B cell (primary cell): ENCODE measurements around the gene F2R. TPM values are rescaled to one million over a fixed set of nuclear protein-coding genes. Genes with fewer than 3 reads are reported as not detected.

Source experiments
- ATAC-seq: fragments of 200-7000 bp; cut with Tn5 transposase; one replicate; pipeline ENCODE4 v1.10.0; 2021; ENCODE audit warnings: low read depth, mild to moderate bottlenecking, moderate number of reproducible peaks, moderate library complexity
- CTCF ChIA-PET: fragments of 350-600 bp; sonication (Branson Sonifier 250); formaldehyde crosslinking; loops from one replicate; lab custom pipeline; 2021; ENCODE audit warnings: antibody characterized with exemption, inconsistent platforms; lab: Charles Lee
- POLR2A ChIA-PET: fragments of 350-600 bp; sonication (Branson Sonifier 250); formaldehyde crosslinking; loops from one replicate; lab custom pipeline; 2021; ENCODE audit warnings: antibody characterized with exemption; lab: Charles Lee
- DNase-seq: peaks from one replicate; pipeline ENCODE4 v3.0.0; 2013
- H2AFZ ChIP-seq: 2 replicates; pipeline ENCODE4 v1.6.1; 2012; ENCODE audit warnings: mild to moderate bottlenecking, low read depth, low read length; ENCODE audit not compliant: insufficient read depth, poor library complexity, severe bottlenecking
- H3K27ac ChIP-seq, 2 donors: 1 replicate in 1 of 2; 2 replicates in 1 of 2; pipeline ENCODE4 v1.5.1; 2012 to 2013; ENCODE audit warnings: low read length in 2 of 2, mild to moderate bottlenecking in 2 of 2, moderate library complexity in 1 of 2
- H3K27me3 ChIP-seq, 4 experiments: fragments of 200-600 bp in 1 of 4; sonication (generic) in 1 of 4; replicated peaks in 1 of 4; 1 replicate in 2 of 4; 2 replicates in 2 of 4; pipeline versions ENCODE4 v1.6.1 to v1.7.0; 2013 to 2016; ENCODE audit warnings: low read length in 3 of 4, mild to moderate bottlenecking in 2 of 4, mixed read lengths in 1 of 4, moderate library complexity in 1 of 4; ENCODE audit not compliant: insufficient read depth in 4 of 4, control insufficient read depth in 3 of 4; ENCODE audit errors: control extremely low read depth in 1 of 4
- H3K36me3 ChIP-seq, 2 experiments: replicated peaks in 1 of 2; 1 replicate in 1 of 2; 2 replicates in 1 of 2; pipeline versions ENCODE4 v1.6.1 to v1.7.1; 2013; ENCODE audit warnings: low read length in 1 of 2; ENCODE audit not compliant: insufficient read depth in 2 of 2, control insufficient read depth in 1 of 2; ENCODE audit errors: control extremely low read depth in 1 of 2, extremely low read depth in 1 of 2
- H3K4me1 ChIP-seq, 2 donors: fragments of 200-600 bp in 1 of 2; sonication (generic) in 1 of 2; 1 replicate in 1 of 2; 2 replicates in 1 of 2; pipeline versions ENCODE4 v1.5.1 to v1.6.1; 2013 to 2017; ENCODE audit warnings: low read length in 2 of 2; ENCODE audit not compliant: control insufficient read depth in 2 of 2, insufficient read depth in 2 of 2
- H3K4me2 ChIP-seq: replicated peaks from 2 replicates; pipeline ENCODE3; 2012; ENCODE audit warnings: mild to moderate bottlenecking, low read depth, low read length; ENCODE audit not compliant: poor library complexity, severe bottlenecking
- H3K4me3 ChIP-seq, 5 experiments: fragments of 200-600 bp in 1 of 5; sonication (generic) in 1 of 5; 1 replicate in 3 of 5; 2 replicates in 2 of 5; pipeline versions ENCODE4 v1.5.1 to v1.7.0; 2011 to 2016; ENCODE audit warnings: low read length in 4 of 5, mild to moderate bottlenecking in 4 of 5, low read depth in 2 of 5, control low read depth in 1 of 5, moderate library complexity in 1 of 5; ENCODE audit not compliant: insufficient read depth in 1 of 5; ENCODE audit errors: control extremely low read depth in 1 of 5, extremely low read depth in 1 of 5
- H3K79me2 ChIP-seq: fragments of 200-600 bp; sonication (generic); one replicate; pipeline ENCODE4 v1.6.0; 2016; ENCODE audit warnings: low read length; ENCODE audit not compliant: control insufficient read depth, insufficient read depth
- H3K9ac ChIP-seq: fragments of 200-600 bp; sonication (generic); 2 replicates; pipeline ENCODE4 v1.6.1; 2017; ENCODE audit warnings: mild to moderate bottlenecking, low read length, moderate library complexity
- H3K9me3 ChIP-seq, 3 donors: one replicate each; pipeline versions ENCODE4 v1.6.1 to v1.7.1; 2013; ENCODE audit warnings: low read length in 2 of 3; ENCODE audit not compliant: control insufficient read depth in 2 of 3, insufficient read depth in 1 of 3; ENCODE audit errors: control extremely low read depth in 1 of 3
- H4K20me1 ChIP-seq: 2 replicates; pipeline ENCODE4 v1.6.0; 2012; ENCODE audit warnings: mild to moderate bottlenecking, low read length; ENCODE audit not compliant: insufficient read depth, control insufficient read depth, poor library complexity, severe bottlenecking
- H3K27ac Mint-ChIP-seq: one replicate; pipeline ENCODE4 v1.8.0; 2021; ENCODE audit warnings: mixed read lengths
- H3K27me3 Mint-ChIP-seq: one replicate; pipeline ENCODE4 v1.8.0; 2021; ENCODE audit warnings: mixed read lengths
- H3K4me1 Mint-ChIP-seq: one replicate; pipeline ENCODE4 v1.8.0; 2021; ENCODE audit warnings: mixed read lengths
- H3K4me3 Mint-ChIP-seq: one replicate; pipeline ENCODE4 v1.8.0; 2021; ENCODE audit warnings: mixed read lengths
- H3K9me3 Mint-ChIP-seq: one replicate; pipeline ENCODE4 v1.8.0; 2022; ENCODE audit warnings: mixed read lengths; ENCODE audit not compliant: insufficient read depth
- CTCF ChIP-seq: fragments of 200-600 bp; IDR thresholded peaks from one replicate; pipeline ENCODE4 v1.8.0; 2022; ENCODE audit warnings: antibody characterized with exemption, mild to moderate bottlenecking
- EZH2 ChIP-seq: IDR thresholded peaks from 2 replicates; pipeline ENCODE4 v1.6.1; 2012; ENCODE audit warnings: borderline replicate concordance, low read depth, mild to moderate bottlenecking, moderate library complexity, low read length; ENCODE audit not compliant: insufficient read depth, poor library complexity, severe bottlenecking
- WGBS: methylation state at CpG from one replicate; pipeline ENCODE4 v1.1.5; 2013; ENCODE audit warnings: missing lambda C conversion rate; ENCODE audit not compliant: insufficient coverage; 5-methylcytosine and 5-hydroxymethylcytosine counted together
- intact Hi-C: fragments of 100-400 bp; cut with micrococcal nuclease; formaldehyde crosslinking; loops from one replicate; pipeline ENCODE4 v1.10.0; 2022
- polyA plus RNA-seq: library from polyadenylated mRNA; depleted of rRNA; stranded (reverse); fragments of >200 nt; gene quantifications from 2 replicates; pipeline ENCODE4 v1.2.3, GENCODE V29; 2012
- total RNA-seq, 2 donors: library from RNA; stranded (reverse); fragments of 120-200 nt in 1 of 2; gene quantifications; 1 replicate in 1 of 2; 2 replicates in 1 of 2; pipeline versions ENCODE4 v1.2.3 to v1.2.4, GENCODE V29; 2013 to 2022

The F2R gene
- total and polyA plus RNA-seq, 2 donors (not counting 1 experiment from before 2014, with no cell fraction given), result 0.25 to 1.4 TPM

GRCh38 chr5:76762484-76762883 lies 46.6 kb downstream of the F2R start:
- H3K9me3 ChIP-seq, result no peaks in the 10 kb centered on the region
- intact Hi-C loops, result no loop called here
- DNase-seq (no peak), ATAC-seq (no peak)
- no peak overlapping the region for H3K4me3 Mint-ChIP-seq
- no peak overlapping the region for H3K27ac Mint-ChIP-seq
- no peak overlapping the region for H3K27ac ChIP-seq
- no peak overlapping the region for H3K4me2 ChIP-seq
- no peaks in the 10 kb centered on the region for H3K4me1 Mint-ChIP-seq
- H4K20me1 ChIP-seq, result no peaks in the 10 kb centered on the region
- H3K4me3 ChIP-seq, result no peak overlapping the region
- WGBS, result 75% methylated on average over 1 of the region's 2 CpGs
- H3K27me3 ChIP-seq, result no peaks in the 10 kb centered on the region
- no peaks in the 10 kb centered on the region for H3K79me2 ChIP-seq
- H3K4me1 ChIP-seq, result no peaks in the 10 kb centered on the region
- no peak for TF ChIP-seq EZH2
- no peak for TF ChIP-seq CTCF
- no peak overlapping the region for H3K9ac ChIP-seq
- no peaks in the 10 kb centered on the region for H3K9me3 Mint-ChIP-seq
- H2AFZ ChIP-seq, result no peak overlapping the region
- H3K27me3 Mint-ChIP-seq, result peaks cover 18% of the 10 kb centered on the region
- ChIA-PET CTCF (interaction anchor here (2.0 kb wide), 1 partner anchor 12 kb away, joined by 7 read pairs; no protein-coding TSS in a partner anchor), POLR2A (no interaction called here)
- no peaks in the 10 kb centered on the region for H3K36me3 ChIP-seq

- CTCF ChIA-PET, result interaction anchor here (2.0 kb wide), 1 partner anchor 12 kb away, joined by 7 read pairs; no protein-coding TSS in a partner anchor
- no peak for TF ChIP-seq CTCF
- TF ChIP-seq EZH2, result no peak
- Mint-ChIP-seq H3K27me3 (peaks cover 17% of the 10 kb centered on the region), H3K9me3 (no peaks in the 10 kb centered on the region), H3K27ac (no peak overlapping the region), H3K4me3 (no peak overlapping the region), H3K4me1 (no peaks in the 10 kb centered on the region)
- ATAC-seq, result no peak
- H3K9ac ChIP-seq, result no peak overlapping the region
- no peak for DNase-seq
- no peaks in the 10 kb centered on the region for H3K27me3 ChIP-seq
- H3K36me3 ChIP-seq, result no peaks in the 10 kb centered on the region
- POLR2A ChIA-PET, result no interaction called here
- no peaks in the 10 kb centered on the region for H3K79me2 ChIP-seq
- H2AFZ ChIP-seq, result no peak overlapping the region
- H4K20me1 ChIP-seq, result no peaks in the 10 kb centered on the region
- no peak overlapping the region for H3K4me2 ChIP-seq
- H3K4me3 ChIP-seq, result no peak overlapping the region
- H3K4me1 ChIP-seq, result no peaks in the 10 kb centered on the region
- H3K9me3 ChIP-seq, result no peaks in the 10 kb centered on the region
- H3K27ac ChIP-seq, result no peak overlapping the region
- intact Hi-C loops, result no loop called here
These were observed 47.2 kb downstream of the F2R start for GRCh38 chr5:76763136-76763535.
